Tibial nerve (tissue), 4 donors: Measurements from ENCODE around the gene CA5B. TPM values are rescaled to one million over a fixed set of nuclear protein-coding genes. Genes with fewer than 3 reads are reported as not detected.

Source experiments
- DNase-seq, 2 donors: peaks; one replicate each; pipeline ENCODE4 v3.0.0-alpha.2; 2019; ENCODE audit warnings: low spot score in 2 of 2
- H3K27ac ChIP-seq, 4 donors: fragments of 200-600 bp; sonication (generic) in 3 of 4; one replicate each; pipeline ENCODE4 v1.5.1; 2017 to 2019; ENCODE audit warnings: mild to moderate bottlenecking in 1 of 4
- H3K27me3 ChIP-seq, 2 donors: fragments of 200-600 bp; sonication (generic) in 1 of 2; one replicate each; pipeline versions ENCODE4 v1.5.1 to v1.6.0; 2017 to 2019
- H3K36me3 ChIP-seq, 3 donors: fragments of 200-600 bp; sonication (generic); one replicate each; pipeline ENCODE4 v1.5.1; 2018 to 2019
- H3K4me1 ChIP-seq, 4 donors: fragments of 200-600 bp; sonication (generic) in 3 of 4; one replicate each; pipeline ENCODE4 v1.5.1; 2017 to 2019
- H3K4me3 ChIP-seq, 4 donors: fragments of 200-600 bp; sonication (generic) in 3 of 4; one replicate each; pipeline ENCODE4 v1.5.1; 2017 to 2019; ENCODE audit warnings: mild to moderate bottlenecking in 1 of 4, moderate library complexity in 1 of 4
- H3K9me3 ChIP-seq, 4 donors: fragments of 200-600 bp; sonication (generic) in 3 of 4; one replicate each; pipeline ENCODE4 v1.5.1; 2017 to 2019
- EP300 ChIP-seq, 2 donors: sonication (generic); formaldehyde crosslinking; IDR thresholded peaks; one replicate each; pipeline ENCODE4 v1.6.1; 2017; ENCODE audit warnings: antibody characterized with exemption in 2 of 2, mild to moderate bottlenecking in 1 of 2
- POLR2A ChIP-seq, 2 donors: fragments of 450-650 bp; IDR thresholded peaks; one replicate each; pipeline ENCODE4 v1.6.1; 2017; ENCODE audit warnings: antibody characterized with exemption in 2 of 2, mild to moderate bottlenecking in 2 of 2, moderate library complexity in 2 of 2
- WGBS, 2 donors: methylation state at CpG; one replicate each; pipeline ENCODE4 v1.1.5; 2018; 5-methylcytosine and 5-hydroxymethylcytosine counted together
- total RNA-seq, 4 donors: library from RNA; depleted of rRNA; stranded (reverse); fragments of >200 nt; gene quantifications; one replicate each; pipeline ENCODE4 v1.1.0, GENCODE V29; 2016
- TF ChIP-seq, protein P1 (sequence below), 5 experiments: fragments of 200-600 bp in 3 of 5; fragments of 450-650 bp in 2 of 5; sonication (generic) in 3 of 5; IDR thresholded peaks; one replicate each; pipeline ENCODE4 v1.5.1; 2016 to 2019; ENCODE audit warnings: antibody characterized with exemption in 5 of 5, mild to moderate bottlenecking in 3 of 5, moderate library complexity in 2 of 5

The CA5B gene
- total RNA-seq, 4 donors from 2014 or later = 9.6 to 17.6 (median 12.5) TPM

DNA sequence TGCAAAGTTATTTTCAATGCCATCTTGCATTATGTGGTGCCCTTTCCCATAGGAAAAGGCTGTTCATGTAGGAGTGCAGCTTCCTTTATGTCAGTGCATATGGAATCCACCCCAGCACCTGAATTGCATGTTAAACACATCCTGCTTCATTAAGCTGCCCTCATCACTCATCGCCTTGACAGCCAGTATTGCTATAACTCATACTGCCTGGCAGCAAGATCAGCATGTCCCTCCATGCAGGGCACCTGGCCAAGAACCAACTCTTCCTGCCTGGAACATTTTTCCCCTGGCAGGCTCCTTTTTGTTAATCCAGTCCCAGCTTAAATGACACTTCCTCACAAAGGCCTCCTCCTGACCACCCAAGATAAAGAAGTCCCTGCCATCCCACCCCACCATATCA is 23.5 kb upstream of the CA5B start:
- Histone ChIP-seq H3K36me3 (no peaks in the 10 kb centered on the region), H3K4me1 (no peaks in the 10 kb centered on the region), H3K27ac (no peak overlapping the region), H3K9me3 (no peaks in the 10 kb centered on the region), H3K27me3 (no peaks in the 10 kb centered on the region), H3K4me3 (no peak overlapping the region)
- TF ChIP-seq EP300 (IDR thresholded peaks at IDR 0.05) (no peak), POLR2A (IDR thresholded peaks at IDR 0.05) (no peak)
- TF ChIP-seq, protein P1, sequence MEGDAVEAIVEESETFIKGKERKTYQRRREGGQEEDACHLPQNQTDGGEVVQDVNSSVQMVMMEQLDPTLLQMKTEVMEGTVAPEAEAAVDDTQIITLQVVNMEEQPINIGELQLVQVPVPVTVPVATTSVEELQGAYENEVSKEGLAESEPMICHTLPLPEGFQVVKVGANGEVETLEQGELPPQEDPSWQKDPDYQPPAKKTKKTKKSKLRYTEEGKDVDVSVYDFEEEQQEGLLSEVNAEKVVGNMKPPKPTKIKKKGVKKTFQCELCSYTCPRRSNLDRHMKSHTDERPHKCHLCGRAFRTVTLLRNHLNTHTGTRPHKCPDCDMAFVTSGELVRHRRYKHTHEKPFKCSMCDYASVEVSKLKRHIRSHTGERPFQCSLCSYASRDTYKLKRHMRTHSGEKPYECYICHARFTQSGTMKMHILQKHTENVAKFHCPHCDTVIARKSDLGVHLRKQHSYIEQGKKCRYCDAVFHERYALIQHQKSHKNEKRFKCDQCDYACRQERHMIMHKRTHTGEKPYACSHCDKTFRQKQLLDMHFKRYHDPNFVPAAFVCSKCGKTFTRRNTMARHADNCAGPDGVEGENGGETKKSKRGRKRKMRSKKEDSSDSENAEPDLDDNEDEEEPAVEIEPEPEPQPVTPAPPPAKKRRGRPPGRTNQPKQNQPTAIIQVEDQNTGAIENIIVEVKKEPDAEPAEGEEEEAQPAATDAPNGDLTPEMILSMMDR (IDR thresholded peaks at IDR 0.05) = no peak
- DNase-seq = no peak
- WGBS, 2 donors = 95 to 100% methylated on average over 1 of the region's 1 CpG

DNA sequence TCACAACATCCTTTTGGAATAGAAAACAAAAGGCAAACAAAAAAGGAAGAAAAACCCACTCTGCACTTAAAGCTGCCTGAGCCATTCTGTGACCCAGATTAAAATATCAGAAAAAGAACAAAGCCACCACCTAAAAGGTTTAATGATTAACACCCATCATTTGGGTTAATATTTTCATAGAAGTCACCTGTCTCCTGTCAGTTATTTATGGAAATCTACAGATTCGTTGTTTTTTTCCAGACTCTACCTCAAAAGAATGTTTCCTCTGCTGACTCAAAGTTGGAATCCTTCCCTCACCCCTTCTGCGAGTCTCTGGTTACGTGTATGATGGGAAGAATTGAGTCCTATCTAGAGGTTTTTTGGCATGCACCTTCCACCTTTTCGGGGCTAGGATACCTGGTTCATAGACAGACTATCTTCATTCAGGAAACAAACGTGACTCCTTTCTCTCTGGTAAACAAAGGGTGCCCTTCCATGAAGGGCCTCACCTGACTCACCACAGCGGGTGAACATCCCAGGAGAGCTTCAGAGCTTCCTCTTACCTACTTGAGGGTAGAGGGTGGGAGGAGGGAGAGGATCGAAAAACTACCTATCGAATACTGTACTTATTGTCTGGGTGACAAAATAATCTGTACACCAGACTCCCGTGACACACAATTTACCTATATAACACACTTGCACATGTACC is 19.6 kb upstream of the CA5B start:
- 76 to 85% methylated on average over 9 of the region's 9 CpGs for WGBS, 2 donors
- DNase-seq = no peak

DNA sequence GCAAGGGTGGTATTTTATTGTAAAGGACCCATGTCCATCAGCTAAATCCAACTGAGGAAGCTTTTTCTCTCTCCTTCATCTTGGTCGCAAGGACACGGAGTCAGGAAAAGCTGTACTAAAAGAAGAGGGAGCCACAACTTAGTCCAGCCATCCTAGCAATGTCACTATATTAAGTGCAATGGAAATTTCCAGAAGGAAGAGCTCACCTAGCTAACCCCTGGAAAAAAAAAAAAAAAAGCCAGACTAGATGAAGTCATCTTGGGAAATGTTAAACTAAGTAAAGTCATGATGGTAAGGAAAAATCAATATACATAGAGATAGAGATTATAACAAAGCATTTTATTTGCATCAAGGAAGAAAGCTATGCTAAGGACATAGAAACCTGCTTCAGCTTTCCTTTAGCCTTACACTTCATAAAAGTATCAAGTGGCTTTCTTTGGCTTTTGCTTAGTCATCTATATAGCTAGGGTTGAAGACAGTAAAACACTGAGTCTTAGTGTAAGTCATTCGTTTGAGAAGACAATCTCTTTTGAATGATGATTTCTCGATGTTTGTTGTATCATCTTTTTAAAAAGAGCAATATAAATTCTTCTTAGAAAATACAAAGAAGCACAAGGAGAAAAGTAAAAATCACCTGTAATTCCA is 18.6 kb upstream of the CA5B start:
- TF ChIP-seq, protein P1 (IDR thresholded peaks at IDR 0.05) = no peak
- TF ChIP-seq EP300 (IDR thresholded peaks at IDR 0.05) = no peak
- DNase-seq = no peak
- 89 to 92% methylated on average over 4 of the region's 4 CpGs for WGBS, 2 donors
- no peaks in the 10 kb centered on the region for H3K9me3 ChIP-seq
- no peaks in the 10 kb centered on the region for H3K4me1 ChIP-seq
- no peak overlapping the region for H3K27ac ChIP-seq
- no peaks in the 10 kb centered on the region for H3K27me3 ChIP-seq
- H3K4me3 ChIP-seq = no peak overlapping the region
- H3K36me3 ChIP-seq = no peaks in the 10 kb centered on the region

More for the DNA sequence above, 19.6 kb upstream of the CA5B start:
- TF ChIP-seq POLR2A (IDR thresholded peaks at IDR 0.05) (no peak), EP300 (IDR thresholded peaks at IDR 0.05) (no peak)
- TF ChIP-seq, protein P1 (IDR thresholded peaks at IDR 0.05) = no peak
- Histone ChIP-seq H3K36me3 (no peaks in the 10 kb centered on the region), H3K9me3 (no peaks in the 10 kb centered on the region), H3K27me3 (no peaks in the 10 kb centered on the region), H3K27ac (no peak overlapping the region), H3K4me3 (no peak overlapping the region), H3K4me1 (no peaks in the 10 kb centered on the region)

DNA sequence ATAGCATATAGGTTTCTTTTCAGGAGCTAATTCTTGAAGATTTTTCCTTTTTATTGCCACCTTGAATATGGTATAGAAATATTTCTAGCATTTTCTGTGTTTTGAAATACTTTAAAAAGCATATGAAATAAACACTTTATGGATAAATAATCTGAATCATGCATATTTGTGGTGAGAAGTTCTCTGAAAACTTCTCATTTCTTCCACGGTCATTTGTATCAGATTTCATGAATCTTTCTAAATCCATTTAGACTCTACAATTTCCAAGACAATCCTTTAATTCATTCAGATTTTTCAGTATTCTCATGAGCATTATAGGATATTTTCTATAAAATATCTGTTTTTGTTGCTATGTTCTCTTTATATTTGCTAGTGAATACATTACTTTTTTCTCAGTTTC is 16.2 kb upstream of the CA5B start:
- H3K27ac ChIP-seq = no peak overlapping the region
- no peaks in the 10 kb centered on the region for H3K27me3 ChIP-seq
- no peaks in the 10 kb centered on the region for H3K36me3 ChIP-seq
- TF ChIP-seq POLR2A (IDR thresholded peaks at IDR 0.05) (no peak), EP300 (IDR thresholded peaks at IDR 0.05) (no peak)
- TF ChIP-seq, protein P1 (IDR thresholded peaks at IDR 0.05) = no peak
- H3K4me3 ChIP-seq = no peak overlapping the region
- H3K4me1 ChIP-seq = no peaks in the 10 kb centered on the region
- no peak for DNase-seq
- no peaks in the 10 kb centered on the region for H3K9me3 ChIP-seq
- 41% methylated on average over 1 of the region's 1 CpG for WGBS, 2 donors

DNA sequence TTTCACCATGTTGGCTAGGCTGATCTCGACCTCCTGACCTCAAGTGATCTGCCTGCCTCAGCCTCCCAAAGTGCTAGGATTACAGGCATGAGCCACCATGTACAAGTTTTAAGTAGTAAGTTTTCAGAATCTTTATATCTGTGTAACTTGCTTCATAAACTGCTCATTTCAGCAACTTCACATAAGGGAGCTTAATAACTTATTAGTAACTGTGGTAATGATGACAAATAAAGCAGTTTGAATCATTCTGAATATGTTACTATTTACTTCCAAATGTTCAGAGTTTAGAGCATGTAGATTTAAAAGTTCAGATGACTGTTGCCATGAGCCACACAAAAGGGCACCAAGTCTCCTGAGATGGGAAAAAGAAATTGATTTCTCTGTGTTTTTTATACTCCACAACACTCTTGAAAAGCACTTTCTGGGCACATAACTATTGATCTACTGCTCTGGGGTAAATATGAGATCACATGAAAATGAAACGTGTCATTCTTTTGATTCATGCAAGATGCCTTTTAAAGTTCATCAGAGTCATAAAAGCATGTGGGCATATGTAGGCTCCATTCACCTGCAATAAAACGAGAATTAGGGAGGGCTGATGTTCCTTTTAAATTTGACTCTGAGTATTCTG is 14.1 kb upstream of the CA5B start:
- Histone ChIP-seq H3K27ac (no peak overlapping the region), H3K36me3 (no peaks in the 10 kb centered on the region), H3K4me1 (no peaks in the 10 kb centered on the region), H3K9me3 (no peaks in the 10 kb centered on the region), H3K4me3 (no peak overlapping the region), H3K27me3 (no peaks in the 10 kb centered on the region)
- TF ChIP-seq, protein P1 (IDR thresholded peaks at IDR 0.05) = no peak
- TF ChIP-seq EP300 (IDR thresholded peaks at IDR 0.05) (no peak), POLR2A (IDR thresholded peaks at IDR 0.05) (no peak)
- 77 to 85% methylated on average over 3 of the region's 3 CpGs for WGBS, 2 donors
- DNase-seq = no peak
